T-helper 2 cell treated with Interferon-gamma antibody and Interleukin-4, amounts not matched to agents 100 ng/mL and 5 ng/mL, for 36 hours (primary cell): ENCODE measurements around the gene DPP10. TPM values are rescaled to one million over a fixed set of nuclear protein-coding genes. Genes with fewer than 3 reads are reported as not detected.

Source experiments
- intact Hi-C: fragments of 100-400 bp; cut with micrococcal nuclease; formaldehyde crosslinking; loops from one replicate; pipeline ENCODE4 v1.15.1; 2023
- total RNA-seq: library from RNA; stranded (reverse); gene quantifications from 2 replicates; pipeline ENCODE4 v1.2.3, GENCODE V29; 2022

Gene DPP10
- total RNA-seq, 1 donor from 2014 or later, result not detected

DNA sequence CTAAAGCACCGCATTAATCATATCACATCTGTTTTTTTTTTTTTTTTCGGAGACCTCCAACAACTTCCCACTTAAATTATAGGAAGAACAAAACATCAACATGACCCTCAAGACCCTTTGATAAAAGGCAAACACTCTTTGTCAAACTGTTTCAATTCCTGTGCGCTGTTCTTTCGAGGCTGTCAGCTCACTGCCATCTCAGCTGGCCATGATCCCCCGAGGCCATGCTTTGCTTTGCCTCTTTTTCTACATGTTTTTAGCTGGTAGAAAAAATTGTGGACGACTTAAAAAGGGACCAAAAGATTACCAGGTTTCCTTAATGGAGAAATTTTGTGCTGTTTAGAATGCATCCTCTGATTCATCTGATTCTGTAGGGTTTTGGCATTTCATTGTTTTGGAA is 138.2 kb downstream of the DPP10 start:
- intact Hi-C loops, result no loop called here

DNA sequence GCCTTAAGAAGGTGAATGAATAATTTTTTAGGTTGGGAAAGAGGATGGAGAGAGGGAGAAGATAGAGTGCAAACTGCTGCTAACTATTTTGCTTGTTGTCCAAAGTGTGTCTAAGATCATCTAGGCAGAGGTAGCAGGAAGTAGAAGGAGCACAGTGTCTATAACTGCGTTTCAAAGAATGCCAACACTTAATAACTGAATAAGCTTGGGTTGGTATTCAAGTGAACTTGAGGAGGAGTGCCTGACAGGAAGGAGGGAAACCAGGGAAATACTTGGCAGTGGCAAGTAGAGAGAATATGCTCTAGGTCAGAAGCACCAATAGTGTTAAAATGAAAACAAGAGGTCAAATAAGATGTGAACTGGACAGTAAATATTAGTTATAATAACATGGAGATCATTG is 155.9 kb downstream of the DPP10 start:
- intact Hi-C loops, result no loop called here

DNA sequence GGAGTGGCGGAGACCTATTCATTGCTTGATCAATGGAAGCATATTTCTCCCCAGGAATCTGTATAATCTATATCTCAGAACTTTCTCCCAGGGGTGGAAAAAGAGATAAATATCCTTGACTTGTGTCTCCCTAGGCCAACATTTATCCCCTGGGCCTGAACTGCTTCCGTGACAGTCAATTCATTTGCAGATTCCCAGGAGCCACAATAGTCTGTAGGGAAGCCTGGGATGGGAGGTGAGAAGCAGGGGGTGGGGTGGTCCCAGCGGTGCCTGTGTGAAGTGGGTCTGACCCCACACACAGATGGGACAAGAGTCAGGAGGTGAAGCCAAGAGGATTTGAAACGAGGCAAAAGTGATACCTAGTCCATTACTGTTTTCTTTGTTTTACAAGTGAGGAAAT is 166.8 kb downstream of the DPP10 start:
- intact Hi-C loops, result no loop called here

DNA sequence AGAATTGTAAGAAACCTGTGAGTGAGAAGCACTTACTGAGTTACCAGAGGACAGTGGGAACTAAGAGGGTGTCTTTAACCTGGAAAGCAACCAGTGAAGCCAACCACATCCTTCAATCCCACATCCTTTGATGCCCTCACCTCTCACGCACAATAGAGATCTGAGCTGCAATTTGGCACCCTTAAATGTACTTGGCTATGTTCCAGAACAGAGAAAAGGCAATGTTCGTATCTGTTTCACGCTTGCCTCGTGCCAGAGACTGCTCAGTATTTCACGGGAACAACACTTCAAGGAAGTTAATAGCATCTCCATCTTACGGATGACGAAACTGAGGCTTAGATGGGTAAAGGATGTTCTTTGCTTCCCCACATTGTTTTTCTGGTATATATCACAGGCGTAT is 167.4 kb downstream of the DPP10 start:
- intact Hi-C loops, result no loop called here

DNA sequence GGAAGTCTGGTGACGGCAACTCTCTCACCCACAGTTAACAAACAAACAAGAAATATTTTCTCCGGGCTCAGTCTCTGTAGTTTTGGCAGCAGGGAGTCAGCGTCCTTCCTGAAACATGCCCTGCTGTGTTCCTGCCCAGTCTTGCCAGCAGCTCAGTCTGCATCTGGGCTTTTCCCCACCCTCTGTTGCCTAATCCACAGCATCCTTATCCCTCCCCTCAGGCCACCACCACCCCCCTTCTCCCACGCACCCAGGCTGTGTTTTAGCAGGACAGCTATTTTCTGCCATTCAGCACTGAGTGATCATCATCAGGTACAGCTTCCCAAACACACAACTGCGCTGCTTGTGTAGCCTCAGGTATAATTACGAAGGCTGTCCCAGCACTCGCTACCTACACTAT is 168.2 kb downstream of the DPP10 start:
- intact Hi-C loops, result no loop called here

DNA sequence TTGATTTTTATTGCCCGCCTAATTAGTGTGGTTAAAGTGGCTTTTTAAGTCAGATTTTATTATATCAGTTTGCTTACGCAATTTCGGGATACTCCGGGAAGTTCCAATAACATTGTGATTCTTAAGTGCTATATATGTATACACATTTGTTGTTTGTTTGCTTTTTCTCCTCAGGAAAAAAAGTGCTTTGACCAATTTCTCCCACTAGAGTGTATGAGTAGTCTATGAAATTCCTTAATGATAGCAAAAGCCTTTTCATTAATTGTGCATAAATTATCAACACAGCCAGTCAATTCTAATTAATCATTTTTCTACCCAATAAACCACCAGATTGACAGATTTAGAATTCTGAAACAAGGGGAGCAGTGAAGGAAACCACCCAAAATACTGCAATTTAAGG is 172.2 kb downstream of the DPP10 start:
- intact Hi-C loops, result no loop called here

DNA sequence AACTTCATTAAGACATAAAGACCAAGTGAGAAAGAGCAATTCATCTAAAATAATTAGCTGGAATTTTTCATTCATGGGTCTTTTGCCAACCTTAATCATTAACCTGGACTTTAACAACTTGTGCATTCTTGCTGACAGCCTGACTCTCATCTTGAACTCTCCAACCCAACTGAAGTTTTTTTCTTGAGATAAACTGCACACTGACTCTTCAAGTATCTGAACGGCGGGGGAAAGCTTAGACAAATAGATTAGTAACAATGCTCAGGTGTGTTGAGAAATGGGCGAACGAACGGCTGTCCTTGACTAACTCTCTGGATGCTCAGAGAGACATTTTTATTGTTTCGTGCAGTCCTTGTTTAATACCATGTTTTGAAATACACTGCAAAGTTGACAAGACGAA is 186.0 kb downstream of the DPP10 start:
- intact Hi-C loops, result no loop called here

DNA sequence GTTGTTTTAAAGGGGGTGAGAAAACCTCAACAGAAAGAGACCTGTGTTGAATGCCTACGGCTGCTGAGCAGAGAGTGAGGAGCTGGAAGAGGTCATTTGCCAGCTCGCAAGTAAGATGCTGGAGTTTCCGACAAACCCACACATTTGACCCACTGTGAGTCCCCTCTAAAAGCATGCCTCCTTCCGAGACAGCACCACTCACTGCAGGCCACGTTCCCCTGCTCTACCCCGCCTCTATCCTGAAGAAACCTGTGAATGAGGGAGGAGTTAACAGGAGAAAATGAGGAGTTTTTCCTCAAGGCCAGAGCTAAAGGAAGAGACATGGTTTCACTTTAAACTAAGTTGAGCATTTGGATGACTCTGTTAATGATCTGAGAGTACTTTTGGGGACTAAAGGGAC is 188.7 kb downstream of the DPP10 start:
- intact Hi-C loops, result no loop called here

DNA sequence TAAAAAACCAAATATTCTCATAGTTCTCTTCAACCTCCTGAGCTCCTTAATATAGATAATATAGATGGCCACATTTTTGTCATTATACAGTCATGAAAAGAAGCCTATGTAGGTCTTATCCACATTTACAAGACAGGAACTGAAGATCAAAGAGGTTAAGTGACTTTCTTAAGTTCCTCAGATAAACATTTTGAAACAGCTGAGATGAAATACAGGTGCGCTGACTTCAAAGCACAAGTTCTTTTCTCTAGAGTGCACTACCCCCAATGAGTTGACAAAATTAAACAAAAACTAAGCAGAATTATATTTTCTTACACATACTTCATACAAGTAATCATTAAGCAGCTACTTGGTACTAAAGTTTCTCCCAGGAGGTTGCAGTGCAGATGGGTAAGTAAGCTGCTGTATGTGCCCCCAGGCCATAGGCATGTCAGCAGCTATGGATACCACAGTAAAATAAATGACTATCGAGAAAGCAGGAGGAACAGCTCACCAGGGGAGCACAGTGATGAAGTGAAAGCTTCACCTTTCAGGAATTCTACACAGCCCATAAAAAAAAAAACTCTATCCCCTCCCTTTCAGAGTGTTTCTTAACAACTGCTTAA is 199.8 kb downstream of the DPP10 start:
- intact Hi-C loops, result no loop called here

DNA sequence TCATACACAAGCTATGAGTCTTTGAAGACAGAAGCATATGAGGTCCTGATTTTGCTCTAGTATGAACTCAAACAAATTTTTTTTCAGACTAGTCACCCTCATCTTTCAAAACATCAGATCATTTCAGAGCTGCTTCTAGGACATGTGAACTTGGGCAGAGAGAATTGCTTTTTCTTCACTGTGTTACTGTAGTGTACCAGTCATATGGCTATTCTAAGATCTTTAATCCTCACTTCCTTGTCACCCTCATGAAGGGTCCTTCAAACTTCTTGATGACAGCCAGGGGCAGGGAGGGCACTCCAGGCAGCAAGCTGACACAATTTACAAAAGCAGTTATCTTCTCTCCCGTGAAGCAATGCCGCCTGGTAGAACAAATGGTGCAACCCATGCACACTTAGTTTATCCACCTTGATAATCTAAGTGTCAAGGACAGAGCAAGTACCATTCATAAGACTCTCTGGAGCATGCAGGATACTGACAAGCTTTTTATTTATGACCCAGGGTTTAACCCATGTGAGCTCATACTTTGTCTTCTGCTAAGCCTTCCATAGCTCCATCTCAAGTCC is 200.6 kb downstream of the DPP10 start:
- intact Hi-C loops, result no loop called here

DNA sequence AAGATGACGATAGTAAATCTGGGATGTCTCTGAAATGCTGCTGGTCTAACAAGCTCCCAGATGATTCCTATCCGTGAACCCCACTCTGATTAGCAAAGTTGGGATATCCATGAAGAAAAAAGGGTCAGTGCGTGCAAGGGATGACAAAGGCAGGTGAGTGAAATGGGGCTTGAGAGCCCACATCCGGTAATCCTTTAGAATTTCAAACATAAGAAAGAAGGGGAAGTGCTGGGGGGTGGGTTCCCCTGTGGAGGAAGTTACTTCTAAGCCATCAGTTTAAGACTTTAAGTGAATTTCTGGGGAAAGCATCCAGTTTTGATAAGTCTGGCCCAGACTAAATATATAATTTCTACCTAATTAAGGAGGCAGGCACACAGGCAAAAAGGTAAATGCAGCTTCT is 209.5 kb downstream of the DPP10 start:
- intact Hi-C loops, result no loop called here

DNA sequence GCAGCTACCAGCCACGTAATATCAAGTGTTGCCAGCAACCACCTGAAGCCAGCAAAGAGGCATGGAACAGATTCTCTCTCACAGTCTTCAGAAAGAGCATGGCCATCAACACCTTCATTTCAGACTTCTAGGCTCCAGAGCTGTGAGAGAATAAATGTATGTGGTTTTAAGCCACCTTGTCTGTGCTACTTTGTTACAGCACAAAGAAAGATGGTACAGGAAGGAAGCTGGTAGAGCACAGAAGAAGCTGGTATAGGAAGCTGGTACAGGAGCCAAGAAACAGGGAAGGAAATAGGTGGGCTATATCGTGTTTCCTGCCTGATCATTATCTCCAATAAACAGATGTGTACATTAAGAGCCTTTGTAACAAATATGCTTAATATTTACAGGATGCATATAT is 217.4 kb downstream of the DPP10 start:
- intact Hi-C loops, result no loop called here

DNA sequence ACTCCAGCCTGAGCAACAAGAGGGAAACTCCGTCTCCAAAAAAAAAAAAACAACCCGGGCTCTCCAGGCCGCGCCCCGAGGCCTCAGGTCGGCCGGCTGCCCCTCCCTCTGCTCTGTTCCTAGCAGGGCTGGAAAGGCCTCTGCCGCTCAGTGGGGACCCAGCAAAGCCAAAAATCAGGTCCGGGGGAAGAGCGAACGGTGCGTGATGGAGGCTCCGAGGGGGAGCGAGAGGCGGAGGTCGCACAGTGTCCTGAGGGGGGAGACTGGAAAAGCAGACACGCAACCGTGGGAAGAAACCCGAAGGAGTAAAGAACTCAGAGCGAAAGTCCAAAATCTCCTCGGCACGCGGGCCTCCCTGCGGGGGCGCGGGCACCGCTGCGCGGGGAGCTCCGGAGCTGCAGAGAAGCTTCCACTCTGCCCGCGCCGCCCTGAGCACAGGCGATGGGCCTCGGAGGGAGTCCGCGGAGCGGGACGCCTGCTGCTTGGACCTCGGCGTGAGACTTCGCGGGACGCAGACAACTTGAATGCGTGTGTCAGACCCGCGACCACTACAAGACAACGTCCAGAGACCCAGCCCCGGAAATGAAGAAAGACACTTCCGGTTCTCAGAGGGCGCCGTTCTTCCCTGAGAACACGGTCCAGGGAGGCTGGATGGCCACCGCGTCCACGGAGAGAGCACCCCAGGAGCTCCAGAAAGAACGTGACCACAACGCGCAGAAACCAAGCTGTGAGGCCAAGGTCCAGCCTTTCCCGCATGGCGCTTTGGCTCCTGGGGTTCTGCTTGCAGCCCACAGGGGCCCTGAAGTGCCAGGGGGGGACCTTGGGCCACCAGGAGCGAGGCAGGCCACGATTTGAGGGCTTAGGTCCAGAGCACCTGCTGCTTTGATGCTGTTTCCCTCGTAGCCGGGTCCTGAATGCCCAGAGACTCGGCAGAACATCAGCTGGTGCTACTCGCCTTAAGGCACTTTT is 219.8 kb downstream of the DPP10 start:
- intact Hi-C loops, result no loop called here

DNA sequence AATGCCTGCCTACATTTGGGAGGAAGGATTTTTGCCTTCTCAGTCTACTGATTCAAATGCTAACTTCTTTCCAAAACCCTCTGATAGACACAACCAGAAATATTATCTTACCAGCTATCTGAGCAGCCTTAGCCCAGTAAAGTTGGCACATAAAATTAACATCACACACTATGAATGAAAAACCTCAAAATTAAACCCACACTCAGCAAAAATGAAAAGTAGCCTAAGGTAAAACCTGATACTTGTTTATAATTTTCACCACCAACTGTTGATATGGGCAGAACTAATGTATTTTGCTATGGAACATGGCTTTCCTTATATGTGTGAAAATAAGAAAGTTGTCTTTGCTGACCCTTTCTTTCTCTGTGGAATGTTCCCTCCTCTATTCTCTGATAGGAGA is 226.0 kb downstream of the DPP10 start:
- intact Hi-C loops, result no loop called here

DNA sequence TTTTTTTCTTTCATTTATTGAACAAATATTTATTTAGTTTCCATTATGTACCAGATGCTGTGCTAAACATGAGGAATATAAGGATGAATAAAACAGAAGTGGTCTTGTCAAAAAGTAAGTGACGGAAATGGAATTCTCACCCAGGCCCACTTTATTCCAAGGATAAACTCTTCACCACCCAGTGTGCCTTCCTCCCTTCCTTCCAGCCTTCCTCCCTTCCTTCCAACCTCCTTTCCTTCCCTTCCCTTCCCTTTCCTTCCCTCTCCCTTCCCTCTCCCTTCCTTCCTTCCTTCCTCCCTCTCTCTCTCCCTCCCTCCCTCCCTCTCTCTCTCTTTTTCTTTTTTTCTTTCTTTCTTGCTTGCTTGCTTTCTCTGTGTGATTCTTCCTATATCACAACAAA is 240.8 kb downstream of the DPP10 start:
- intact Hi-C loops, result no loop called here

DNA sequence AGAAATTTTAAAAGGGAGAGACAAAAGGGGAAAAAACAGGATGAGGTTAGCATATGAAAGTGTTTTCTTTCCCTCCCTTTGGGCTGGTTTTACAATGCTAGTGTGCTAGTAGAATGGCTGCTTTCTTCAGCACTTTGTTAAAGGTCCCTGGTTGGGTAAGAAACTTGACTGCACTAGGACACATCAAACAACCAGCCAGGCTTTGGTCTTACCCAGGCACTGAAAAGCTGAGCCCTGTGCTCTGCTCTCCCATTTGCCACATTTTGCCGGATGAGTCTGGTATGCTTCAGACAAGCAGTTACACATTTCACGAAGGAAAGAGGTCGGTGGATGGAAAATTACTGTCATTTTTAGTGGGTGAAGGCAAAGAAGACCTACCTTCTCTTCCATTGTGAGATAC is 242.0 kb downstream of the DPP10 start:
- intact Hi-C loops, result no loop called here

DNA sequence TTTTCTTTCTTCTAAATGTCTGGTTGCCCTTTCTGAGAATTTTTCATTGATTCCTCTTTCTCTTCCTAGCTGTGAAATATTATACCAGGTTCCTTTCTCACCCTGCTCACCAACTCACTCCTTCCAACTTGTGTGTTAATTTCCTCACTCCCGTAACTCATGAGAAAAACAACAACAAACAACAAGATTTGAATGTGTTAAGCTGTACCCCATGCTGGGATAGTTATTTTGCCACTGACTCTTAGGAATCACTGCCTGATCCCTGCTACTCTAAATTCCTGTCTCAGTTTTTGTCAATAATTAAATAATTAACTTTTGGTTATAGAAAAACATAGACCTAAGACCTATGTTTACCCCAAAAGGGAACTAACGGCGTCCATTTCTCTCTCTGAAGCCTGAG is 242.7 kb downstream of the DPP10 start:
- intact Hi-C loops, result no loop called here

DNA sequence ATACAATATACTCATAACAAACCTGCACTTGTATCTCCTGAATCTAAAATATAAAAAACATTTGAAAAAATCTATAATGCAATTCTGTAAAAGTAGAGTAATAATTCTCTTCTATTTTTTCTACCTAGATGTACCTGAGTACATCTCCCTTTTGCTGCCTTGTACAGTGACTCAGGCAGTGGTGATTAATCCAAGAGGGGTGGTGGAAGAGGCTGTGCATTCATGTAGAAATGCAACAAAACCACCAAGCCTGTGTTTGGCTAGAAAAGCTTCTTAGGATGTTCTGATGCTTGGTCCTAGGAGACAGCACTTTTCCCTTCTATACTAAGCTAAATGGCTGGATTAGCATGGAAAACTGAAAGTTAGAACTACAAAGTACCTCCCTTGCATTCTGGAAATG is 245.8 kb downstream of the DPP10 start:
- intact Hi-C loops, result no loop called here

DNA sequence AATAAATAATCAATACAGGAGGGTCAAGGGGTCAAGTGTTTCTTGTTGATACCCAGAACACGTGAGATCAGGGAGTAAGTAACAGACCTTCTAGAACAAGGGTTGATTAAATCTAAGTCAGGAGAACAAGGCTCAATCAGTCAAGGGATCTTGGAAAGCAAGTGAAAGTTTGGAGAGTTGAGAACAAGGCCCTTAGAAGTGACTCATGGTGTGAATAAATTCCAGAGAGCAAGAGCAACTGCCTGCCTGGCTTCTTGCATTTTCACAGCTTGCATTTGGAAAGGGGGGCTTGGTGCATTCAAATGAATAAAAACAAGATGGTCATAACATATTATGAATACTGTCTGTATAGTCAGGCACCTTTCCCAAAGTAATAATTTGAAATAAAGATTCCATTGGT is 256.1 kb downstream of the DPP10 start:
- intact Hi-C loops, result no loop called here

DNA sequence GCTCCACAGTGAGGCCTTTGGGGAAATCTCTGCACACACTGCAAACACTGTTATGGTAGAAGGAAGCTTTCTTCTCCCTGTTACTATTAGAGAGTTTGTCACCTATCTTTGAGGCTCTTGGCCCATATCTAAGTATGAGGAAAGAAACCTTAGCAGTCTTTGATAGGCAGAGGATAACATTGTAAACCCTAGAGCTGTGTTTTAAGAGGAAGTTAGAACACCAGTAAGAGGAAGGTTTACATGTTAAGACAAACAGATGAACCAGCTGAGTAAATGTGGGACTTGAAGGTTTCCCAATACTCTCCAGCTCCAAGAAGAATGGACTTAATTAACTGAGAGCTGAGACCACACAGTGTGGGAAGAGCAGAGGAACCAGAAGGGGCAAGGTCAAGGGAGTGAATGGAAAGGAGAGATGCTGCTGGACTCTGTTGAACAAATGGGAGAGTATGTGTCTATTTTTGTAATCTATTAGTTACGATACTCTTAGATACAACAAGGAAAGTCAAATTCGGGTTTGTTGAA is 257.0 kb downstream of the DPP10 start:
- intact Hi-C loops, result no loop called here

DNA sequence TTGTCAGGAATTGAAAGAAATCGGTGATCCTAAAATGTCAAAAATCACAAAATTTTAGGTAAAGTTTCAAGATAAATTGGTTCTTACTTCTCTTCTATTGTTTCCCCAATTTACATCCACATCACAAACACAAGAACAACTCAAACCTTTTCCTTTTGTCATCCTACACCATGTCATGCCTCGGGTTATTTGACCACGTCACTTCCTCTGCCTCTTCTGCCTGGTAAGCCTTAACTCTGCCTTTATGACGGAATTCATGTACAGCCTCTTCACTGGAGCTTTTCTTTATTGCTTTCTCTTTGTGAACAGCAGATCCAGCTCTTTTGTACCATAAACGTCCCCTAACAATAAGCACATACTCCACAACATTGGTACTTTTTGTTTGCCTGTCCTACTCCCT is 258.0 kb downstream of the DPP10 start:
- intact Hi-C loops, result no loop called here
